ENCODE data around the gene FTO.

- TF ChIP-seq, protein P1, sequence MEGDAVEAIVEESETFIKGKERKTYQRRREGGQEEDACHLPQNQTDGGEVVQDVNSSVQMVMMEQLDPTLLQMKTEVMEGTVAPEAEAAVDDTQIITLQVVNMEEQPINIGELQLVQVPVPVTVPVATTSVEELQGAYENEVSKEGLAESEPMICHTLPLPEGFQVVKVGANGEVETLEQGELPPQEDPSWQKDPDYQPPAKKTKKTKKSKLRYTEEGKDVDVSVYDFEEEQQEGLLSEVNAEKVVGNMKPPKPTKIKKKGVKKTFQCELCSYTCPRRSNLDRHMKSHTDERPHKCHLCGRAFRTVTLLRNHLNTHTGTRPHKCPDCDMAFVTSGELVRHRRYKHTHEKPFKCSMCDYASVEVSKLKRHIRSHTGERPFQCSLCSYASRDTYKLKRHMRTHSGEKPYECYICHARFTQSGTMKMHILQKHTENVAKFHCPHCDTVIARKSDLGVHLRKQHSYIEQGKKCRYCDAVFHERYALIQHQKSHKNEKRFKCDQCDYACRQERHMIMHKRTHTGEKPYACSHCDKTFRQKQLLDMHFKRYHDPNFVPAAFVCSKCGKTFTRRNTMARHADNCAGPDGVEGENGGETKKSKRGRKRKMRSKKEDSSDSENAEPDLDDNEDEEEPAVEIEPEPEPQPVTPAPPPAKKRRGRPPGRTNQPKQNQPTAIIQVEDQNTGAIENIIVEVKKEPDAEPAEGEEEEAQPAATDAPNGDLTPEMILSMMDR (IDR thresholded peaks at IDR 0.05): no peak
- no peak for TF ChIP-seq POLR2A (IDR thresholded peaks at IDR 0.05)
Measured at GRCh38 chr16:53878216-53878615, 174.3 kb downstream of the FTO start.

All from tibial nerve (tissue), 3 donors.